HG02981 (cell line): ENCODE results near the gene GLTP.
"Not testable (repeated sequence)": the region's sequence is repeated elsewhere in the genome, so short reads cannot be mapped to it uniquely, and the experiment has no call there.

Experiments used
- ATAC-seq: cut with Tn5 transposase; IDR thresholded peaks from one replicate; pipeline ENCODE4 v1.9.1; 2021; ENCODE audit warnings: mild to moderate bottlenecking, moderate library complexity; ENCODE audit not compliant: unreplicated experiment

The GLTP gene

GRCh38 chr12:109878749-109879148 is 1.6 kb downstream of the GLTP start:
- no peak for ATAC-seq

DNA sequence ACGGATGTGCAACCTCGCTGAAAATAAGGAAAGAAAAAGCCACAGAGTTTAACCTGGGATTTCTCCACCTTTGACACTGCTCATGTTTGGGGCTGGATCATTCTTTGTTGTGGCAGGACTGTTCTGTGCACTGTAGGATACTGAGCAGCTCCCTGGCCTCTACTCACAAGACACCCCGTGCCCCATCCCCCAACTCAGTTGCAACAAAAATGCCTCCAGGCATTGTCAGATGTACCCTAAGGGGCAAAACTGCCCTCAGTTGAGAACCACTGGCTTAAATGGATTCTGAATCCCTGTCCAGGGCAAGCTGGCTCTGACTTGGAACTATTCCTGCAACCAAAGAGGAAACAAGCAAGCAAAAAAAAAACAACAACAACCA is 2.1 kb downstream of the GLTP start:
- ATAC-seq: no peak

- no peak for ATAC-seq
Measured at GRCh38 chr12:109877504-109878246, 2.7 kb downstream of the GLTP start.

- ATAC-seq: no peak
Measured at GRCh38 chr12:109876406-109876805, 3.9 kb downstream of the GLTP start.

DNA sequence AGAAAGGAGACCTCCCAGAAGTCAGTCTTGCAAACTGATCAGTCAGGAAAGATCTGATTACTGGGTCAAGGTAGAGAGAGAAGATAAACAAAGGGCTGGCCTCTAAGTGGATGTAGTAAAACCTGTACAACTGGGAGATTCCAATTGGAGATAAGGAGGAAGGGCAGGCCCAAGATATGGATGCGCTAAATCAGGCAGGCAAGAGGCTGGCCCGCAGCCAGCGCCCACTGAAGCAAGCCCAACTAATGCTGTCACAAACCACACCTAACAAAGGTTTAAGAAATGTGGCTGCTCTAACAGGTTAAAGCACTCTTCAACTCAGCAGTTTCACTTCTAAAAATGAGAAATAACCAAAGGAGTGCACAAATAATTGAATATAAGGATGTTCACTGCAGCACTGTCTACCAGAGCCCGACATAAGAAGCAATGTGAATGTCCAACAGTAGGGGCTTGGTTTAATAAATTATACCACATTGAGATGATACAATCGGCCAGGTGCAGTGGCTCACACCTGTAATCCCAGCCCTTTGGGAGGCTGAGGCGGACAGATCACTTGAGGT is 4.7 kb downstream of the GLTP start:
- no peak for ATAC-seq

DNA sequence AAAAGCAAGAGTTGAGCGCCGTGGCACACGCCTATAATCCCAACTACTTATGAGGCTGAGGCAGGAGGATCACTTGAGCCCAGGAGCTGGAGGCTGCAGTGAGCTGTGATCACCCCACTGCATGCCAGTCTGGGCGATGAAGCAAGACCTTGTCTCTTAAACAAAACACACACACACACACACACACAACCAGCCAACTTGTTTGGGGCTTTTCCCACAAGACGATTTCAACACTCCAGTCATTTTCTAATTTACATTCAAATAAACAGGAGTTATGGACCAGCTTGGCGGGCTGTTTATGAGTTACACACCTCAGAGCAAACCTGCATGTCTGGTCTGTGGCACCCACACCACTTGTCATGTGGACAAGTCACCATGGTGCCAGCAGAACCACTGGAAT is 6.7 kb downstream of the GLTP start:
- no peak for ATAC-seq

- no peak for ATAC-seq
Measured at GRCh38 chr12:109871668-109872314, 8.6 kb downstream of the GLTP start.

DNA sequence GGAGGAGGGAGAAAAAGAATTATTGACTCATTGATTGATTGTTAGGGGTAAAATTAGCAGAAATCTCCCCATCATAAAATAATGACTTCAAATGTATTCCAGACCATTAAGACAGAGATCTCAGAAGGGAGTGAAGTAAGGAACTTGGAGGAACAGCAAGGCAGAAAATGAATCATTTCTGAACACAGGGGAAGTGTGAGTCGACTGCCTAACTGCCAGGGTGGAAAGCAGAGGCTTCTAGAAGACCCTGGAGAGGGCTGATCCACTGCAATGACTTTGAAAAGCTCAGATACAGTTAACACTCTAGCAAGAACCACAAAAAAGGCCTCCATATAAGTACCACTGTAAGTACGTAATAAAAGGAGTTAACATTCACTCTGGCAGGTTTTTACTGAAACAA is 9.7 kb downstream of the GLTP start:
- ATAC-seq: no peak

GRCh38 chr12:109868182-109869051 is 11.9 kb downstream of the GLTP start:
- no peak for ATAC-seq

- no peak for ATAC-seq
Measured at GRCh38 chr12:109864916-109865315, 15.4 kb downstream of the GLTP start.

- no peak for ATAC-seq
Measured at GRCh38 chr12:109863847-109864712, 16.3 kb downstream of the GLTP start.

DNA sequence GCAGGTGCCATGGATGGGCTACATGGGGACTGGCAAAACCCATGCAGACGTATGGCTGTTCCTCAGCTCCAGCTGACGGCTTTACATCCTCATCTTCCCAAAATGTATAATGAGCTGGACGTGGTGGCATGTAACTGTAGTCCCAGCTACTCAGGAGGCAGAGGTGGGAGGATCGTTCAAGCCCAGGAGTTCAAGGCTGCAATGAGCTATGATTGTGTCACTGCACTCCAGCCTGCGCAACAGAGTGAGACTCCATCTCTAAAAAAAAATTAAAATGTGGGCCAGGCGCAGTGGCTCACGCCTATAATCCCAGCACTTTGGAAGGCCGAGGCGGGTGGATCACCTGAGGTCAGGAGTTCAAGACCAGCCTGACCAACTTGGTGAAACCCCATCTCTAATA is 17.9 kb downstream of the GLTP start:
- not testable (repeated sequence) for ATAC-seq

- no peak for ATAC-seq
Measured at GRCh38 chr12:109861689-109862314, 18.5 kb downstream of the GLTP start.

GRCh38 chr12:109860977-109861376 is 19.4 kb downstream of the GLTP start:
- ATAC-seq: no peak

DNA sequence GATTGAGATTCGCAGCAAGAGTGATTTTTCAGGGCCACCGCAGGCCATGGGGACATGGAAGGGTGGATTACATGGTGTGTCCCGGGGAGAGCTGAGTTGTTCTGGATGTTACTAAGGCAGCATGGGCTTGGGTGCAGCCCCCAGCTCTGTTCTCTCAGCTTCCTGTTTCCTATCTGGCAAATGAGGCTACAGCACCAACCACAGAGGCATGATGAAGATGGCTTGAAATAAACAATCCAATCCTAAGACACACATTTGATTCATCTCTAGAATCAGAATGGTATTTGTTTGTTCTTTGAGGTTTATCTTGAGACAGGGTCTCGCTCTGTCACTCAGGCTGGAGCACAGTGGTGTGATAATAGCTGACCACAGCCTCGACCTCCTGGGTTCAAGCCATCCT is 21.6 kb downstream of the GLTP start:
- no peak for ATAC-seq

GRCh38 chr12:109857715-109858114 is 22.6 kb downstream of the GLTP start:
- no peak for ATAC-seq

- no peak for ATAC-seq
Measured at GRCh38 chr12:109855377-109855776, 25.0 kb downstream of the GLTP start.

- ATAC-seq: not testable (repeated sequence)
Measured at GRCh38 chr12:109850518-109850917, 29.8 kb downstream of the GLTP start.

- no peak for ATAC-seq
Measured at GRCh38 chr12:109847142-109847735, 33.1 kb downstream of the GLTP start.

DNA sequence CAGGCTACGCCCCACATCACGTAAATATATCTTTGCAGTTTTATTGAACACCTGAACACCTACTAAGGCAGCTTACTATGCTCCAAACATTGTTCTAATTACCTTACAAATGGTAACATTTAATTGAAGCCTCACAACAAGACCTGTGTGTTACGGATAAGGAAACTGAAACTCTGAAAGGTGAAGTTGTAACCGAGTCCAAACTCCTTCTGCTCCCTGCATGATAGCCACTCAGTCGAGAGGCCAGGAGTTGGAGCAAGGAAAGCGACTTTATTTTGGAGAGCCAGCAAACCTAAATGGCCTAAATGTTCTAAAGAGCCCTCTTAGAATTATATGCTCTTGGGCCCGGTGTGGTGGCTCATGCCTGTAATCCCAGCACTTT is 34.5 kb downstream of the GLTP start:
- no peak for ATAC-seq
